NCI-H524 (cell line): ENCODE results near the gene SPACA9.

Experiments
- DNase-seq, 2 experiments: peaks; one replicate each; lab custom pipeline; 2025; lab: John Stamatoyannopoulos, UW

SPACA9 gene

GRCh38 chr9:132894346-132894745, 15.6 kb downstream of the SPACA9 start:
- no peak for DNase-seq

GRCh38 chr9:132894862-132895835, 16.5 kb downstream of the SPACA9 start:
- DNase-seq, result no peak

GRCh38 chr9:132896264-132896663, 17.6 kb downstream of the SPACA9 start:
- DNase-seq, result no peak

GRCh38 chr9:132896906-132897305, 18.2 kb downstream of the SPACA9 start:
- DNase-seq, result no peak

GRCh38 chr9:132898051-132898450, 19.4 kb downstream of the SPACA9 start:
- DNase-seq, result peak; percentile 5 to 54

- peak; percentile 67 to 74 for DNase-seq
These were observed 23.4 kb downstream of the SPACA9 start for GRCh38 chr9:132901858-132902831.

- no peak for DNase-seq
These were observed 25.1 kb downstream of the SPACA9 start for GRCh38 chr9:132903574-132904492.

GRCh38 chr9:132905726-132906125, 27.0 kb downstream of the SPACA9 start:
- DNase-seq, result no peak

GRCh38 chr9:132908635-132909034, 29.9 kb downstream of the SPACA9 start:
- no peak for DNase-seq

- no peak for DNase-seq
These were observed 30.6 kb downstream of the SPACA9 start for GRCh38 chr9:132909311-132909710.

GRCh38 chr9:132910376-132910775, 31.7 kb downstream of the SPACA9 start:
- no peak for DNase-seq

GRCh38 chr9:132912131-132912530, 33.4 kb downstream of the SPACA9 start:
- no peak for DNase-seq

GRCh38 chr9:132914924-132915323, 36.2 kb downstream of the SPACA9 start:
- DNase-seq, result no peak

- no peak for DNase-seq
These were observed 41.0 kb downstream of the SPACA9 start for GRCh38 chr9:132919614-132920268.

GRCh38 chr9:132923346-132923902, 44.7 kb downstream of the SPACA9 start:
- no peak for DNase-seq

GRCh38 chr9:132927704-132928103, 49.0 kb downstream of the SPACA9 start:
- DNase-seq, result no peak

- DNase-seq, result no peak
These were observed 52.6 kb downstream of the SPACA9 start for GRCh38 chr9:132931178-132931735.

GRCh38 chr9:132935026-132935425, 56.3 kb downstream of the SPACA9 start:
- DNase-seq, result peak; percentile 43 to 78

GRCh38 chr9:132937463-132937901, 58.8 kb downstream of the SPACA9 start:
- DNase-seq, result no peak

- no peak for DNase-seq
These were observed 60.5 kb downstream of the SPACA9 start for GRCh38 chr9:132939169-132939568.
